AG08396 (cell line): ENCODE measurements around the gene ARPIN.
"Not testable (repeated sequence)": the region's sequence is repeated elsewhere in the genome, so short reads cannot be mapped to it uniquely, and the experiment has no call there.

ENCODE experiments used
- DNase-seq: peaks from one replicate; pipeline ENCODE4 v3.0.0; 2012; ENCODE audit warnings: low spot score, mixed read lengths

Gene ARPIN

GRCh38 chr15:89877083-89877425 is 35.7 kb downstream of the ARPIN start:
- DNase-seq: no peak

DNA sequence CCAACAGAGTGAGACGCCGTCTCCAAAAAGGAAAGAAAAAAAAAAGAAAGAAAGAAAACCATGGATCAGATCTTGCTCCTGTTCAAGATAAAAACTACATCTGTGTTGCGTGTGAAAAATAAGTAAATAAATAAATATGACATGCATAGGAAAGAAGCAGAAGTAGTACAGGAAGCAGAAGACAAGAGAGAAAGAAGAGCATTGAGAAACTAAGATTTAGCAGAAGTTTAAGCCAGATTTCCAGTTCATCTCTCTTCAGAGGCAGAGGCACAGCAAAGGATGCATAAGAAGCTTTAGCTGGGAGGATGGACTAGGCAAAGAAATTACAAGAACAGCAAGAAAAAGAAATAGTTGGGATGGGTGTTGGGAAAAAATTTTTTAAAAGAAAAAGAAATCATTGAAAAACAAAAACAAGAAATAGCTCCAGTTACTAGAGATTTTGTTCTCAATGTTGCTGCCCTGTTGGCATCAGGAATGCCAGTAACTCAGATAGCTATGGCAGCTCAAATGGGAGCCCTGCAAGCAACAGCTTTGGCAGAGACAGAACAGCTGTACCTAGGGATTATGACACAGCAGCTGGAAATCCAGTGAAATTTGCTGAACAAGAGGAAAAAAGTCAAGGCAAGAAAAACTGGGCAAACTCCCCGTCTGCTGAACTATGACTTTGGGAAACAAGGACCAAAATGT is 36.2 kb downstream of the ARPIN start:
- DNase-seq: no peak

DNA sequence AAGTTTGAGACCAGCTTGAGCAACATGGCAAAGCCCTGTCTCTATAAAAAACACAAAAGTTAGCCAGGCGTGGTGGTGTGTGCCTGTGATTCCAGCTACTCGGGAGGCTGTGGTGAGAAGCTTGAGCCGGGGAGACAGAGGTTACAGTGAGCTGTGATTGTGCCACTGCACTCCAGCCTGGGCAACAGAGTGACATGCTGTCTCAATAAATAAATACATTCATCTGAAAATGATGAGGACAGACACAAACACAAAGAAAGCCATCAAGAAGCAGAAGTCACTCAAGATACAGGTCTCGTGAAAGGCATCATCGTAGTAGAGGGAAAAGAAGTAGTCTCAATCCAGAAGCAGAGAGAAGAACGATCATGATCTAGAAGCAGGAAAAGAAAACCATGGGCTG is 37.0 kb downstream of the ARPIN start:
- DNase-seq: no peak

DNA sequence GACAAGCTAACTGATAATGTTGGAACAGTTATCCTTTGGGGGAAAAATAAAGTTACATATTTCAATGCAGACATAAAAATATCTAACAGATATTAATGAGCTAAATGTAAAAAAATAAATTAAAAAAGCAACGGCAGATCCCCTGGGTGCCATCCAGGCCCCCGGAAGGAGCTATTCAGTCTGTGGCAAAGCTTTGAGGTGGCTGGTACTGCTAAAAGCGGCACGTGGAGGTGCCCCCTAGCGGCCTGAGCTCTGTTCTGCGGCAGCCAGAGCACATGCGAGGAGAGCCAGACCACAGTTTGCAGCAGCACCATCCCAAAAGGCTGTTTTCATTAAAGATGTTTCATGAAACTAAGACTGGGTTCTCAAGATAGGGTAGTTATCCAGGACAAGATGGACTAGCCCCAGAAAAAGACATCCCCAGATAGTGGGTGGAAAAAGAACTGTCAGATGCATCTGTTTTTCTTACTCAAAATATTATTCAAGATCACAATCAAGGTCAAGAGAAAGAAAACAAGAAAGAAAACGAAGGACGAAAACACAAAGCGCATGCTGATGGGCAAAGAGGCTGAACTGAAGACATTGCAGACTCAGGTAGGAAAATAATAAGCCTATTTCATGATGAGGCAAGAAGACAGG is 37.7 kb downstream of the ARPIN start:
- peak; percentile 88 for DNase-seq

DNA sequence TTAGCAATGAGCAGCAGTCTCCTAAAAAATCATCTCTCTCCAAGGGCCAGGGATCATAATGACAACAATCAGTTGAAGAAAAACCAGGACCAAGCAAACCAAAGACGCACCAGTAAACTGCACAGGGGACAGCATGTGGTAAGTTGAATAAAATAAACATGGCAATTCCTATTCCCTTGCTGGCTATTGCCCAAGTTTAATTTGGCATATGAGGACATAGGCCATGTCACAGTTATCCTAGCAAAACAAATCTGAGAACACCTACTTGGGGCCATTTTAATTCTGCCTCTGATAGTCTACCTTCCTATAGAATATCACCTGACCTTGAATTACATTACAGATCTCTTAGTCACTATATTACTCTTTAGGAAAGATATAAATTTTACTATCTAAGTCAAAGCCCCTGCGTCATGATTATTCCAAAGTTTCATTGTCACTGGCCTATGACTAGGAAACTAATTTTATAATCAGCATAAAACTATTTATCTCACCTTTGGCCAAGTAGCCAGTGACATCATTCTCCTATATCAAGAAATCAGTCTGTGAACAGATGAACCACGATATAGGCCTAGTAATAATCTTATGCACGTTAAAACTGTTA is 42.0 kb downstream of the ARPIN start:
- no peak for DNase-seq

- no peak for DNase-seq
These were observed 42.7 kb downstream of the ARPIN start for GRCh38 chr15:89870006-89870405.

GRCh38 chr15:89869490-89869889 is 43.3 kb downstream of the ARPIN start:
- not testable (repeated sequence) for DNase-seq

GRCh38 chr15:89864958-89865739 is 47.6 kb downstream of the ARPIN start:
- no peak for DNase-seq

- no peak for DNase-seq
These were observed 48.8 kb downstream of the ARPIN start for GRCh38 chr15:89863918-89864317.

DNA sequence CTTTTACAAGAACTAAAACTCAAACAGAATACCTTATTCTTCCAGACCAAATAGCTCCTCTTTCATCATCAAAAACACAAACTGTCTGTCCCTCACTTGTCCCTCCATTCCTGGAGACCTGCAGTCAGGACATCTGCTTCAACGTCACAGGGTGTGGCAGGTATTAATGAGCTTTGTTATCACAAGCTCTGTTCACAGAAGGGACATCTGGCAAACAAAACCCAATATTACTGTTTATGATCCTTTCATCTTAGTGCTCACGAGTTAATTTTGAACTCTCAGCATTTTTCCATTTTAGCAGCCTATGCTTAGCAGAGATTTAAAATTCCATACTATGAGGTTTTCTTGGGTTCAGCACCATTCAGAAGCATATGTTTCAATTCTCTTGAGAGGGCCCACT is 51.9 kb downstream of the ARPIN start:
- no peak for DNase-seq

DNA sequence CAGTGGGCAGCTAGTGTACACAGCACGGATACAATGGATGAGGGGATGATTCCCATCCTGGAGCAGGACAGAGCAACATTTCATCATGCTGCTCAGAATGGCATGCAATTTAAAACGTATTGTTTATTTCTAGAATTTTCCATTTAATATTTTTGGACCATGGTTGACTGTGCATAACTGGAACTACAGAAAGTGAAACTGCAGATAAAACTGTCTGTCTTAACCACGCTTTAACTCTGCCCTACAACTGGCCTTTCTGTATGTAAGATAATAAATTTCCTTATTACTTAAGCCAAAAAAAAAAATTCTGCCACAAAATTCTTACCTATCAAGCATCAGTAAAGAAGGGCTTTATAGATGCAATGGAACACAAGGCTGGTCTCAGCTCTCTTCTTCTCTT is 52.3 kb downstream of the ARPIN start:
- DNase-seq: no peak

DNA sequence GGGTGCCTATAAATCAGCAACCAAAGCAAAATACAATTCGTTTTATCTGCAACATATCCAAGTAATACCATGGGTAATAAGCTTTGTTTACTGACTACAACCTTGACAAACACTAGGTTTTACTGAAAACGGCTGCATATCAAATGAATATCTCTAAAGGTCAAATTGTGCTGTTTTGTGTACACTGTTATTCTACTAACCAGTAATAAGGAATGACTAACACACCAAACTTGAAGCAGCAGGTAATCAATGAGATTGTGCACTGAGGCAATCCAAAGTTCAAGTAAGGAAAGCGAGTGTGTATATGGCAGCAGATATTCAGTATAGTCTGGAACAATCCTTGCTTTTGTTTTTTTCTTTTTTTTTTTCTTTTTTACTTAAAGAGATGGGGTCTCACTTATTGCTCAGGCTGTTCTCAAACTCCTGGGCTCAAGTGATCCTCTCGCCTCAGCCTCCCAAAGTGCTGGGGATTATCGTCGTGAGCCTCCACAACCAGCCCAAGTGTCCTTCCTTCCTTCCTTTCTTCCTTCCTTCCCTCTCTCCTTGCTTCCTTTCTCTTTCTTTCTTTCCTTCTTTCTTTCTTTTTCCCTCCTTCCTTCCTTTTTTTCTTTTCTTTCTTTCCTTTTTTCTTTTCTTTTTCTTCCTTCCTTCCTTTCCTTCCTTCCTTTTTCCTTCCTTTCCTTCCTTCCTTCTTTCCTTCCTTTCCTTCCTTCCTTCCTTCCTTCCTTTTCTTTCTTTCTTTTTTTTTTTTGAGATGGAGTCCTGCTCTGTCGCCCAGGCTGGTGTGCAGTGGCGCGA is 53.9 kb downstream of the ARPIN start:
- DNase-seq: no peak

- no peak for DNase-seq
These were observed 55.1 kb downstream of the ARPIN start for GRCh38 chr15:89857673-89858072.

GRCh38 chr15:89855948-89856347 is 56.8 kb downstream of the ARPIN start:
- DNase-seq: no peak

- DNase-seq: not testable (repeated sequence)
These were observed 57.9 kb downstream of the ARPIN start for GRCh38 chr15:89854863-89855262.

- DNase-seq: no peak
These were observed 60.3 kb downstream of the ARPIN start for GRCh38 chr15:89852342-89852995.

DNA sequence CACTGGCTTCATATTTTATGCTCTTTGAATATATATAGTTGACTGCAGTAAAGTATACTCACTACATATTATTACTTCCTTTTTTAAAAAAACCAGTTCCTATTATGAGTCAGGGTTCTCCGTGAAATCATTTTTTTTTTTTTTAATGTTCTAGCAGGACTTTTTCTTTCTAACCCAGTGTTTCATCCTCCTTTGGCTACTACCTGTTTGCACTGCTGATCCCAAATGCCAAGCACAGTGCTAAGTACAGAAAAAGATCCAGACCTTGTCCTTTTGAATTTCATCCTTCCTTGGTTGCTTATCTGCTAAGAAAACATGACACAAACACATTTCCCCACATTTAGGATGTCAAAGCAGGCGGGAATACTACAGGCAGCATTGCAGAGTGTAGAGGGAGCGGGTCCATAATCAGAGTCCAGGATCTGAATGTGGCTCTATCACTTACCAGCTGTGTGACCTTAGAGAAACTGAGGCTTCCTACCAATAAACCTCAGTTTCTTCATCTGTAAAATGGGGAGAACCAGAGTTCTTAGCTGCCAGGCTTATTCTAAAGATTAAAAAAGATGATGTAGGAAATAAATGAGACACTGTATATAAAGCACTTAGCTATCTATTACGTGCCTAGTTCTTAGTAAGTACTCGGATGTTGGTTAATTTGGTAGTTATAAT is 60.9 kb downstream of the ARPIN start:
- no peak for DNase-seq

DNA sequence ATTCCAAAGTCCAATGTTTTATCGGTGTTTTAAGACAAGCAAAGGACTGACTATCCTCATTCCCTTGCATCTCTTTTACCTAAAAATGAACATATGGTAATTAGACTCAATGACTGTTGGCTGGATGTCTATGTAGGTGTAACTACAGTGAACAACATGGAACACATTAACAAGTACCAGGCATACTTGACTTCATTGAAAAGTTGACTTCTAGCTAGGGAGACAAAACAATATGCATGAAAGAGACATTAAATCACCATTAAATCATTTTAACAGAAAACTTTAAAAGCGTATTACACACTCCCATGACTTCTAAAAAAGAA is 63.8 kb downstream of the ARPIN start:
- no peak for DNase-seq

- DNase-seq: no peak
These were observed 65.7 kb downstream of the ARPIN start for GRCh38 chr15:89847101-89847500.

DNA sequence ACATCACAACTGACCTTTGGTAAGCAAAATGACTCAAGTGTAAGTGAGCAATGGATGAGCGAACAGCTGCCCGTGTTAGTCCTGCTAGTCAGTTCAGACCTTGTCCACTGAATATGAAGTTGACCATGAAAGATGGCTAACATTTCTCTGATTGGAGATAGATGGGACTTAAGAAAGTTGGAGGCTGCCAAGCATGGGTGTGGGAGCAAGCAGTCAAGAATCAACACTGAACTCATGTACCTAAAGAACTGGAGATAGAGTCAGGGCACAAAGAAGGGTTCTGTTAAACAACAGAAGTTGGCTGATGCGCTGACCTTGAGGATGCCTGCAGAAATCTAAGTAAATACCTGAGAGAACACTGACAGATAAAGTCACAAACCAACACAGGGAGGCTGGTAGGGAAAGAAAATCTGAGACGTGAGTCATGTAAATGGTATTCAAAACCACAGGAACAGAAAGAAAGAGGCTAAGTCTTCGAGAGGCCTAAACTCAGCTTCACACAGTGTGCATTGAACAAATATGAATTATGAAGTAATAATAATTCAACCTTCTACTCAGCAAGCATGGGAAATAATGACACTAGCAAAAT is 67.4 kb downstream of the ARPIN start:
- peak; percentile 68 for DNase-seq
